Ishikawa (cell line): ENCODE measurements around the gene GCC2.

Source experiments
- CEBPB ChIP-seq: IDR thresholded peaks from 2 replicates; pipeline ENCODE4 v1.6.1; 2012
- CREB1 ChIP-seq: IDR thresholded peaks from 2 replicates; pipeline ENCODE4 v1.6.1; 2012; ENCODE audit warnings: low read depth
- EGR1 ChIP-seq: IDR thresholded peaks from 2 replicates; pipeline ENCODE4 v1.6.1; 2012
- EP300 ChIP-seq: IDR thresholded peaks from 2 replicates; pipeline ENCODE4 v1.6.1; 2012; ENCODE audit warnings: borderline replicate concordance
- FOXM1 ChIP-seq: IDR thresholded peaks from 2 replicates; pipeline ENCODE4 v1.6.1; 2012; ENCODE audit warnings: low read depth, borderline replicate concordance
- MAX ChIP-seq: IDR thresholded peaks from 2 replicates; pipeline ENCODE4 v1.6.1; 2012
- NFIC ChIP-seq: IDR thresholded peaks from 2 replicates; pipeline ENCODE4 v1.6.1; 2012
- RAD21 ChIP-seq: IDR thresholded peaks from 2 replicates; pipeline ENCODE4 v1.6.1; 2012; ENCODE audit warnings: low read depth
- REST ChIP-seq: IDR thresholded peaks from 2 replicates; pipeline ENCODE4 v1.6.1; 2012; ENCODE audit warnings: low read depth, mild to moderate bottlenecking
- TAF1 ChIP-seq: IDR thresholded peaks from 2 replicates; pipeline ENCODE4 v1.6.1; 2012; ENCODE audit warnings: low read depth, mild to moderate bottlenecking
- TCF12 ChIP-seq: IDR thresholded peaks from 2 replicates; pipeline ENCODE4 v1.6.1; 2012; ENCODE audit warnings: low read depth
- TEAD4 ChIP-seq: IDR thresholded peaks from 2 replicates; pipeline ENCODE4 v1.6.1; 2012
- USF1 ChIP-seq: IDR thresholded peaks from 2 replicates; pipeline ENCODE4 v1.6.1; 2012
- YY1 ChIP-seq: IDR thresholded peaks from 2 replicates; pipeline ENCODE4 v1.6.1; 2012; ENCODE audit warnings: low read depth
- ZBTB7A ChIP-seq: IDR thresholded peaks from 2 replicates; pipeline ENCODE4 v1.6.1; 2012; ENCODE audit warnings: low read depth

Gene GCC2

GRCh38 chr2:108490506-108491122 is 41.6 kb downstream of the GCC2 start:
- TF ChIP-seq TEAD4 (no peak), USF1 (no peak), CREB1 (no peak), CEBPB (no peak), NFIC (no peak), YY1 (no peak), ZBTB7A (no peak), REST (no peak), EP300 (no peak), EGR1 (no peak), FOXM1 (no peak), MAX (no peak), TCF12 (no peak), RAD21 (no peak), TAF1 (no peak)

GRCh38 chr2:108491848-108492247 is 42.8 kb downstream of the GCC2 start:
- TF ChIP-seq USF1 (no peak), TEAD4 (no peak), YY1 (no peak), CREB1 (no peak), MAX (no peak), NFIC (no peak)

- no peak for TF ChIP-seq EGR1
- no peak for TF ChIP-seq NFIC
- no peak for TF ChIP-seq TEAD4
- no peak for TF ChIP-seq TCF12
- no peak for TF ChIP-seq CREB1
- no peak for TF ChIP-seq USF1
- TF ChIP-seq CEBPB, result no peak
- TF ChIP-seq TAF1, result no peak
- TF ChIP-seq YY1, result no peak
- no peak for TF ChIP-seq FOXM1
- TF ChIP-seq ZBTB7A, result no peak
Observed at GRCh38 chr2:108492364-108492763, 43.4 kb downstream of the GCC2 start.

GRCh38 chr2:108531674-108532055 is 82.7 kb downstream of the GCC2 start:
- TF ChIP-seq ZBTB7A (no peak), EP300 (no peak), FOXM1 (no peak), RAD21 (no peak), TEAD4 (no peak), CEBPB (no peak), USF1 (no peak), TCF12 (no peak), REST (no peak), TAF1 (no peak), MAX (no peak), YY1 (no peak), NFIC (no peak), CREB1 (no peak), EGR1 (no peak)

GRCh38 chr2:108533832-108534583 is 85.0 kb downstream of the GCC2 start, which contains the start of gene LIMS1:
TSS of gene LIMS1 (plus strand) at chr2:108534470. CDS start at chr2:108534563, 93 bp downstream.
- no peak for TF ChIP-seq RAD21
- no peak for TF ChIP-seq TCF12
- peak; percentile 64 for TF ChIP-seq MAX
- TF ChIP-seq CREB1, result no peak
- TF ChIP-seq TEAD4, result peak; percentile 5; the same call in 1 of the 2 replicates
- no peak for TF ChIP-seq EGR1
- TF ChIP-seq YY1, result no peak
- TF ChIP-seq TAF1, result peak; percentile 10
- no peak for TF ChIP-seq CEBPB
- TF ChIP-seq REST, result no peak
- peak; percentile 63 for TF ChIP-seq NFIC
- TF ChIP-seq FOXM1, result no peak
- TF ChIP-seq EP300, result peak; percentile 25; the same call in 1 of the 2 replicates
- no peak; the same call in 1 of the 2 replicates for TF ChIP-seq USF1
- peak; percentile 76; the same call in 1 of the 2 replicates for TF ChIP-seq ZBTB7A
